ENCODE measurements around the gene NBPF15. TPM values are rescaled to one million over a fixed set of nuclear protein-coding genes. Genes with fewer than 3 reads are reported as not detected.
A peak's percentile ranks its signal among the peaks of the same experiment; 100 is the strongest.
"Not testable (repeated sequence)": the region's sequence is repeated elsewhere in the genome, so short reads cannot be mapped to it uniquely, and the experiment has no call there.

NBPF15 gene, protein sequence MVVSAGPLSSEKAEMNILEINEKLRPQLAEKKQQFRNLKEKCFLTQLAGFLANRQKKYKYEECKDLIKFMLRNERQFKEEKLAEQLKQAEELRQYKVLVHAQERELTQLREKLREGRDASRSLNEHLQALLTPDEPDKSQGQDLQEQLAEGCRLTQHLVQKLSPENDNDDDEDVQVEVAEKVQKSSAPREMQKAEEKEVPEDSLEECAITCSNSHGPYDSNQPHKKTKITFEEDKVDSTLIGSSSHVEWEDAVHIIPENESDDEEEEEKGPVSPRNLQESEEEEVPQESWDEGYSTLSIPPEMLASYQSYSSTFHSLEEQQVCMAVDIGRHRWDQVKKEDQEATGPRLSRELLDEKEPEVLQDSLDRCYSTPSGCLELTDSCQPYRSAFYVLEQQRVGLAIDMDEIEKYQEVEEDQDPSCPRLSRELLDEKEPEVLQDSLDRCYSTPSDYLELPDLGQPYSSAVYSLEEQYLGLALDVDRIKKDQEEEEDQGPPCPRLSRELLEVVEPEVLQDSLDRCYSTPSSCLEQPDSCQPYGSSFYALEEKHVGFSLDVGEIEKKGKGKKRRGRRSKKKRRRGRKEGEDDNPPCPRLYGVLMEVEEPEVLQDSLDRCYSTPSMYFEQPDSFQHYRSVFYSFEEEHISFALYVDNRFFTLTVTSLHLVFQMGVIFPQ
- total RNA-seq (29.6 and 30.1 TPM in 2 replicates), polyA plus RNA-seq (22.2 and 31.3 TPM in 2 replicates)

DNA sequence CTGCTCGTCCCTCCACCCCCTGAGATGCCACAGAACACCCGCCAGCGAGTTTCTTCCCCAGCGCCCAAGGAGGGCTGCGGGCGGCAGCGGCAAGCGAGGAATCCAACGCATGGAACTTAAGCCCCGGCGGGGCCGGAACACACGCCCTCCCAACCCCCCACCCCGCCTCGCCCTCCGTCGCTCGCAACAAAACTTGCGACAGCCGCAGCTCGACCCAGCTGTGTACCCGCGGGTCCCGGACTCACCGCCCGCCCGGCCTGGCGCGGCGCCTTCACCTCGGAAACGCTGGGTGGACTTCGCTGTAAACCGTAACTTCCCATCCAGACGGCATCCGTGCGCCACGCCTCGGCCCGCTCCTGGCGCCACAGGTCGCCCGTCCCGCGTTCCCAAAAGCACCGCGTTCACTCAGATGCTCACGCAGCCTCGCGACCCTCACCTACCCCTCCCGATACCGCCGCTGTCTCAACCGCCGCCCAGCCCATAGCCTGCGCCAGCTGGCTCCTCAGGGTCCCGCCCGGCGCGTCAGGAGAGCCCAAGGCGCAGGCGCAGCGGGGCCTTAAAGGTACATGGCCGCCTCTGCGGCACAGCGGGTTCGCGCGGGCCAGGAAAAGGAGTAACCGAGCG, at the start of gene NBPF15:
NBPF15 (minus strand) TSS at position 534 of the 624 bp plus-strand sequence. CDS start 21,666 bp downstream, outside the sequence.
- H3K9me2 ChIP-seq (replicated peaks; ENCODE audit: insufficient read depth); H3K36me3 ChIP-seq (replicated peaks; ENCODE audit: insufficient read depth, low read depth); H3K4me1 ChIP-seq (ENCODE audit: insufficient read depth); H3K9me3 ChIP-seq (ENCODE audit: low read depth); H3K79me2 ChIP-seq; H3K27me3 ChIP-seq; H4K20me1 ChIP-seq (ENCODE audit: insufficient read depth, poor library complexity, severe bottlenecking): not testable (repeated sequence)
- Histone ChIP-seq H2AFZ (peak within 1 kb of the TSS; percentile 78), H3K4me3 (peak within 1 kb of the TSS; percentile 74), H3K4me2 (peak within 1 kb of the TSS; percentile 75), H3K27ac (peak within 1 kb of the TSS; percentile 86)
- peak; percentile 79 for DNase-seq (ENCODE audit: low spot score)
- WGBS (ENCODE audit: low lambda C conversion rate, missing lambda C conversion rate): under 1% methylated on average over 38 of the region's 71 CpGs

DNA sequence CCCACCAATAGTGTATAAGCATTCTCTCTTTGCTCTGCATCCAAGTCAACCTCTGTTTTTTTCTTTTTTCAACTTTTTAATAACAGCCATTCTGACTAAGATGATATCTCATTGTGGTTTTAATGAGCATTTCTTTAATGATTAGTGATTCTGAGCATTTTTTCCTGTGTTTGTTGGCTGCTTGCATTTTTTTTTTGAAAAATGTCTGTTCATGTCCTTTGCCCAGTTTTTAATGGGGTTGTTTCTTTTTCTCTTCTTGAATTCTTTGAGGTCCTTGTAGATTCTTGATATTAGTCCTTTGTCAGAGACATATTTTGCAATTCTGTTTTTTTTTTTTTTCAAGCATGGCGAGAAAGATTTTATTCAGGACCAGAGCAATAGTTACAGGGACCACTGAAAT, 35.0 kb upstream of the NBPF15 start:
- not testable (repeated sequence) for H3K36me3 ChIP-seq (replicated peaks; ENCODE audit: insufficient read depth, low read depth); H4K20me1 ChIP-seq (ENCODE audit: insufficient read depth, poor library complexity, severe bottlenecking); H2AFZ ChIP-seq; H3K27me3 ChIP-seq; H3K79me2 ChIP-seq; H3K27ac ChIP-seq; H3K9me2 ChIP-seq (replicated peaks; ENCODE audit: insufficient read depth); H3K4me2 ChIP-seq; DNase-seq (ENCODE audit: low spot score); H3K9me3 ChIP-seq (ENCODE audit: low read depth); H3K4me3 ChIP-seq; H3K4me1 ChIP-seq (ENCODE audit: insufficient read depth)
- WGBS (ENCODE audit: low lambda C conversion rate, missing lambda C conversion rate): 100% methylated on average over 1 of the region's 1 CpG

DNA sequence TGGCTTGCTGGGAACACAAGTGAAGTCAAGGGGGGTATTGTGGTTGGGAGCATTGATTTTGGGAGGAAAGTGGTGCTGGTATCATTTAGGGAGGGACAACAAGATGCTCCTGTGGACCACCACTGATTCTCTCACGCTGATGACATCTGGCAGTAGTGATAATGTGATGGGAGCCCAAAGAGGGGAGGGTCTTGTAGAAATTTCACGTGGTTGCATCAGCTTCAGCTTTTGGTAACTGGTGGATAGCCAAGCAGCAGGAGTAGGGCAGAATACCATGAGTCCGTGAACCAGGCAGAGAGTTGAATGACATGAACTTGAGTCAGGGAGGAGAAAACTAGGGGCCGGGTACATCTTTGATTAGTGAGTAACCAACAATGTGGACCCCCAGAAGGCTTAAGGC, 32.7 kb upstream of the NBPF15 start:
- H2AFZ ChIP-seq; H3K27ac ChIP-seq; H3K9me3 ChIP-seq (ENCODE audit: low read depth); H3K36me3 ChIP-seq (replicated peaks; ENCODE audit: insufficient read depth, low read depth); H3K4me2 ChIP-seq; H4K20me1 ChIP-seq (ENCODE audit: insufficient read depth, poor library complexity, severe bottlenecking); H3K4me3 ChIP-seq; DNase-seq (ENCODE audit: low spot score); H3K9me2 ChIP-seq (replicated peaks; ENCODE audit: insufficient read depth); H3K4me1 ChIP-seq (ENCODE audit: insufficient read depth); H3K27me3 ChIP-seq; H3K79me2 ChIP-seq: not testable (repeated sequence)
- 72% methylated on average over 4 of the region's 4 CpGs for WGBS (ENCODE audit: low lambda C conversion rate, missing lambda C conversion rate)

DNA sequence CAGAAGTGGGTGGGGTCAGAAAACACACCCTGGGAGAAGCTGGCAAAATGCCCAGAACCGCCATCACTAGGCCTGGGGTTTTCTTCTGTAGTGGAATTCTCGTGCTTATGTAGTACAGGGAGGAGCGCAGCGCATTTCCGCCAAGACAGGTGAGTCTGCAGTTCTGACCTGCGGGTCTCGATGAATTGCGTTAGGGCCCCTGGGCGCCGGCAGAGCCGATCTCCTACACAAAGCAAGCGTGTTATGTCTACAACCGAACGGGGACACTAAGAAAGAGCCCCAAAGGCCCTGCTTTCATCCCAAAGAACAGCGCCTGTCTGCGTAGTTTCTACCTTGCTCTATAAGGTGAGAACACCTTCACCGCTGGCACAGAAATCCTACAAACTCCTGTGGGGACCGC, 28.9 kb upstream of the NBPF15 start:
- H3K27ac ChIP-seq; H3K36me3 ChIP-seq (replicated peaks; ENCODE audit: insufficient read depth, low read depth); H3K9me2 ChIP-seq (replicated peaks; ENCODE audit: insufficient read depth); H3K4me3 ChIP-seq; H3K79me2 ChIP-seq; H4K20me1 ChIP-seq (ENCODE audit: insufficient read depth, poor library complexity, severe bottlenecking); DNase-seq (ENCODE audit: low spot score); H3K9me3 ChIP-seq (ENCODE audit: low read depth); H3K27me3 ChIP-seq; H2AFZ ChIP-seq; H3K4me1 ChIP-seq (ENCODE audit: insufficient read depth): not testable (repeated sequence)
- peak overlapping the region; percentile 68 for H3K4me2 ChIP-seq
- 6% methylated on average over 17 of the region's 18 CpGs for WGBS (ENCODE audit: low lambda C conversion rate, missing lambda C conversion rate)

DNA sequence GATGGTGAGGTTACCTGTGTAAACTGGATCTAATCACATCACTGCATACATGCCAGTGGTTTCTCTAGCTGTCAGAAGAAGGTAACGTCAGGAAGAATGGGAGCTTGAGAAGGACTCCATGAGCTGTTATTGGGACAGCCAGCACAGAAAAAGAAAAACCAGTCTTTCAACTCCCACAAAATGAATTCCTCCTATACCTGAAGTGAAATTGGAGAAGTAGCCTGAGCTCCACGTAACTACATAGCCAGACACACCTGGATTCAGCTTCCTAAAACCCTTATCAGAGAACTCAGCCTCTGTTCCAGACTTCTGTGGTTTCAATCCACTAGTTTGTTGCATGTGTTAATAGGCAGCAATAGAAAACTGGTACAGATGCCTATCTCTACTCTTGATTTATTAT, 25.5 kb upstream of the NBPF15 start:
- 54% methylated on average over 2 of the region's 2 CpGs for WGBS (ENCODE audit: low lambda C conversion rate, missing lambda C conversion rate)
- not testable (repeated sequence) for H3K9me3 ChIP-seq (ENCODE audit: low read depth); H3K4me3 ChIP-seq; H3K4me2 ChIP-seq; H2AFZ ChIP-seq; H3K27ac ChIP-seq; H3K27me3 ChIP-seq; H3K4me1 ChIP-seq (ENCODE audit: insufficient read depth); H4K20me1 ChIP-seq (ENCODE audit: insufficient read depth, poor library complexity, severe bottlenecking); H3K79me2 ChIP-seq; H3K9me2 ChIP-seq (replicated peaks; ENCODE audit: insufficient read depth); H3K36me3 ChIP-seq (replicated peaks; ENCODE audit: insufficient read depth, low read depth)
- peak; percentile 5 for DNase-seq (ENCODE audit: low spot score)

DNA sequence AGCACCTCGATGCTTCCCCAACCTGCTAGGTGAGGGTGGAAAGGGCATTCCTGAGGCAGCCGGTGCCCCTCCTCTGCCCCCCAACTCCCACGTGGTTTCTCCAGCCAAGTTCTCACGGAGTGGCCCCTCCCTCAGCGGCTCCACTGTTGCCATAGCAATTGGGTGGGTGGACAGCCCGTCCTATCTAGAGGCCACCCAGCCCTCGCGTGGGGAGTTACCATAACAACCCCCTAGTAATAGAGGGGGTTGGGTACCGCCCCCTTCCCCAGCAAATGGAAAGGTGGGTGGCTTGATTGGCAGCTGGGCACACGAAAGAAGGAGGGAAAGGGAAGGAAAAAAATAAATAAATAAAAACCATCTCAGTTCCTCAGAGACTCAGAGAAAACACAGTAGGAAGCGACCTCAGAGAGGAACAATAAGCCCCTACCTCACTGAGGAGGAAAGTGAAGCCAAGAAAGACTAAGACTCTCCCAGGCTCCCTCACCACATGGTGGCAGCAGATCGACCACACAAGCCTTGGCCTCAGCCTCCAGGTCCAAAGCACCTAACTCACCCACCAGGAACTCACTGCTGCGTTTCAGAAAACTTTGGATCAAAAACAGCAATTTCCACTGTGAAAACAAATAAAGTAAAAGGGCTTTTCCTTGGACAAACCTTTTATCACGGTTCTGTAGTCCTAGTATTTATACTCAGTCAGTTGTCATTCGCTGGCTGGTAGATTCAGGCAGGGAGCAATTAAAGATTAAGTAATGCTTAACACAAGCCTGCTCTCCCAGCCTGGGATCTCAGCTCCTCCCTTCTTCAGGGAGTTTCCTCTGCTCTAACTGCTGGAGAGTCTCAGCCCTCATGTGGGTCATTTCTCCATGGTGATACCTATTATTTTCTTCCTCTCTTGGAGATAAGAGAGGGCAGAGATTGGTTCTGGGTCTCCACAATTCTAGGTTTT, 23.9 kb upstream of the NBPF15 start:
- not testable (repeated sequence) for DNase-seq (ENCODE audit: low spot score); H3K27ac ChIP-seq; H3K9me3 ChIP-seq (ENCODE audit: low read depth); H3K36me3 ChIP-seq (replicated peaks; ENCODE audit: insufficient read depth, low read depth); H3K9me2 ChIP-seq (replicated peaks; ENCODE audit: insufficient read depth); H3K4me3 ChIP-seq; H3K4me1 ChIP-seq (ENCODE audit: insufficient read depth); H3K4me2 ChIP-seq; H4K20me1 ChIP-seq (ENCODE audit: insufficient read depth, poor library complexity, severe bottlenecking); H2AFZ ChIP-seq; H3K27me3 ChIP-seq; H3K79me2 ChIP-seq
- 11% methylated on average over 4 of the region's 15 CpGs for WGBS (ENCODE audit: low lambda C conversion rate, missing lambda C conversion rate)

DNA sequence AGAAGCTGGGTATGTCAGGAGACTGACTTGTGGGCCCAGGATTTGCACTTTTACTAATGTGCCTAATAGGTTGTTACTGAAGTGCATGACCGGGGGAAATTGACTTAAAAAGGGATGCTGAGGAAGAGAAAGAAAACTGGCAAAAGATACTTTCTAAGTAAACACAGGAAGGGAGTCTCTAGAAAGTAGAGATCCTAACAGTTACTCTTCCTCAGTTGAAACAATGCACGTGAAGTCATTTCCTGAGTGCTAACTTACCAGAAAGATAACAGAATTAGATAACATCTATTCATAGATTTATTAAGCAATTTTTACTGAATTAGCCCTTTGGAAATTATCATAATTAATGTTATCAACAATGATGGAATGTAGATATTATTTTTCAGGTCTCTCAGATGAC, 12.4 kb upstream of the NBPF15 start:
- not testable (repeated sequence) for H3K27me3 ChIP-seq; H2AFZ ChIP-seq; DNase-seq (ENCODE audit: low spot score); H3K9me3 ChIP-seq (ENCODE audit: low read depth); H3K4me1 ChIP-seq (ENCODE audit: insufficient read depth); H4K20me1 ChIP-seq (ENCODE audit: insufficient read depth, poor library complexity, severe bottlenecking); H3K9me2 ChIP-seq (replicated peaks; ENCODE audit: insufficient read depth); H3K36me3 ChIP-seq (replicated peaks; ENCODE audit: insufficient read depth, low read depth); H3K79me2 ChIP-seq; H3K4me2 ChIP-seq; H3K27ac ChIP-seq; H3K4me3 ChIP-seq
- no CpG with 5 or more reads among the region's 2 CpGs for WGBS (ENCODE audit: low lambda C conversion rate, missing lambda C conversion rate)

DNA sequence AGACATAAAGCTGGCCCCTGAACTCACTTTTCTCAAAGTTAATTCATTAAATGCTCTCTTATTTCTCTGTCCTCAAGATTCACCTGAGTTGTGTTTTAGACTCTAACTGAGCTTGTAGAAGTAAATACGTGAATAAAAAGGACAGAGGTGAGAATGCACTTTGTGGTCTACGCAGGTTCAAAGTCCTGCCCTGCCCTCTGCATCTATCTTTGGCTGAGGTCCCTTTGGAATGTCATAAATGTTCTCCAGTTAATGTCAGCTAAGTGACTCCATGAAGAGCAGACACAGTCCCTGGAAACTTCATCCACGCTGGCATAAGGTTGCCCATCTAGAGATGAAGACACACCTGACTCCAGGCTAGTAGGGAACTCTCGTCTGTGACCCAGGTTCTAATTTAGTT, 10.0 kb upstream of the NBPF15 start:
- not testable (repeated sequence) for DNase-seq (ENCODE audit: low spot score)

More for the DNA sequence above, 10.0 kb upstream of the NBPF15 start:
- not testable (repeated sequence) for H3K27me3 ChIP-seq; H4K20me1 ChIP-seq (ENCODE audit: insufficient read depth, poor library complexity, severe bottlenecking); H2AFZ ChIP-seq; H3K9me3 ChIP-seq (ENCODE audit: low read depth); H3K4me1 ChIP-seq (ENCODE audit: insufficient read depth); H3K79me2 ChIP-seq; H3K9me2 ChIP-seq (replicated peaks; ENCODE audit: insufficient read depth); H3K27ac ChIP-seq; H3K4me3 ChIP-seq; H3K4me2 ChIP-seq; H3K36me3 ChIP-seq (replicated peaks; ENCODE audit: insufficient read depth, low read depth)
- WGBS (ENCODE audit: low lambda C conversion rate, missing lambda C conversion rate): 69% methylated on average over 3 of the region's 4 CpGs

Data from hepatocyte (in vitro differentiated cells).